ENCODE results near the gene CNOT10.

GRCh38 chr3:32759342-32759741, 74.4 kb downstream of the CNOT10 start:
- no peak for TF ChIP-seq CTCF (IDR thresholded peaks at IDR 0.05)
- no peak for TF ChIP-seq REST (IDR thresholded peaks at IDR 0.05; ENCODE audit: insufficient read depth in 1 of 2, low read depth in 2 of 2, low read length in 1 of 2)
- no peak for TF ChIP-seq POLR2AphosphoS5 (IDR thresholded peaks at IDR 0.05; ENCODE audit: low read depth, low read length)
- TF ChIP-seq SIN3A (IDR thresholded peaks at IDR 0.05; ENCODE audit: borderline replicate concordance, insufficient read depth, low read depth, low read length): no peak
- TF ChIP-seq TCF7L2 (IDR thresholded peaks at IDR 0.05; ENCODE audit: low read depth, low read length): no peak

All from Panc1 (cell line).